Measurements from ENCODE around the gene TBCA. TPM values are rescaled to one million over a fixed set of nuclear protein-coding genes. Genes with fewer than 3 reads are reported as not detected.

TBCA gene
- total and polyA plus RNA-seq, 2 experiments from 2014 or later: 245 to 287 TPM

- TF ChIP-seq, protein P1, sequence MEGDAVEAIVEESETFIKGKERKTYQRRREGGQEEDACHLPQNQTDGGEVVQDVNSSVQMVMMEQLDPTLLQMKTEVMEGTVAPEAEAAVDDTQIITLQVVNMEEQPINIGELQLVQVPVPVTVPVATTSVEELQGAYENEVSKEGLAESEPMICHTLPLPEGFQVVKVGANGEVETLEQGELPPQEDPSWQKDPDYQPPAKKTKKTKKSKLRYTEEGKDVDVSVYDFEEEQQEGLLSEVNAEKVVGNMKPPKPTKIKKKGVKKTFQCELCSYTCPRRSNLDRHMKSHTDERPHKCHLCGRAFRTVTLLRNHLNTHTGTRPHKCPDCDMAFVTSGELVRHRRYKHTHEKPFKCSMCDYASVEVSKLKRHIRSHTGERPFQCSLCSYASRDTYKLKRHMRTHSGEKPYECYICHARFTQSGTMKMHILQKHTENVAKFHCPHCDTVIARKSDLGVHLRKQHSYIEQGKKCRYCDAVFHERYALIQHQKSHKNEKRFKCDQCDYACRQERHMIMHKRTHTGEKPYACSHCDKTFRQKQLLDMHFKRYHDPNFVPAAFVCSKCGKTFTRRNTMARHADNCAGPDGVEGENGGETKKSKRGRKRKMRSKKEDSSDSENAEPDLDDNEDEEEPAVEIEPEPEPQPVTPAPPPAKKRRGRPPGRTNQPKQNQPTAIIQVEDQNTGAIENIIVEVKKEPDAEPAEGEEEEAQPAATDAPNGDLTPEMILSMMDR (IDR thresholded peaks at IDR 0.05; ENCODE audit: low read depth, low read length): no peak
These were observed 1.2 kb upstream of the TBCA start for GRCh38 chr5:77777281-77777892.

GRCh38 chr5:77776554-77777206 lies 541 bp upstream of the TBCA start:
- no peaks in the 10 kb centered on the region for H3K36me3 ChIP-seq
- peaks cover 27% of the 10 kb centered on the region for H3K4me1 ChIP-seq (ENCODE audit: low read depth)
- TF ChIP-seq, protein P1 (IDR thresholded peaks at IDR 0.05; ENCODE audit: low read depth, low read length): no peak
- no peaks in the 10 kb centered on the region for H3K27me3 ChIP-seq
- no peak for DNase-seq (ENCODE audit: low read depth in 1 of 2, low spot score in 1 of 2)
- H3K27ac ChIP-seq: no peak overlapping the region
- peak overlapping the region; percentile 44 for H3K4me3 ChIP-seq
- H3K9me3 ChIP-seq (ENCODE audit: low read depth): no peaks in the 10 kb centered on the region

More at GRCh38 chr5:77777281-77777892, 1.2 kb upstream of the TBCA start:
- no peaks in the 10 kb centered on the region for H3K36me3 ChIP-seq
- H3K4me3 ChIP-seq: no peak overlapping the region
- peaks cover 26% of the 10 kb centered on the region for H3K4me1 ChIP-seq (ENCODE audit: low read depth)
- H3K27me3 ChIP-seq: no peaks in the 10 kb centered on the region
- H3K27ac ChIP-seq: no peak overlapping the region
- no peaks in the 10 kb centered on the region for H3K9me3 ChIP-seq (ENCODE audit: low read depth)
- no peak for DNase-seq (ENCODE audit: low read depth in 1 of 2, low spot score in 1 of 2)

- Histone ChIP-seq H3K4me1 (ENCODE audit: low read depth) (peaks cover 27% of the 10 kb centered on the region), H3K9me3 (ENCODE audit: low read depth) (no peaks in the 10 kb centered on the region), H3K4me3 (peak overlapping the region; percentile 44), H3K36me3 (no peaks in the 10 kb centered on the region), H3K27ac (peak overlapping the region; percentile 97), H3K27me3 (no peaks in the 10 kb centered on the region)
- DNase-seq (ENCODE audit: low read depth in 1 of 2, low spot score in 1 of 2): no peak
- TF ChIP-seq, protein P1 (IDR thresholded peaks at IDR 0.05; ENCODE audit: low read depth, low read length): no peak
These were observed 954 bp downstream of the TBCA start for GRCh38 chr5:77774981-77775789.

GRCh38 chr5:77773734-77774280 lies 2.3 kb downstream of the TBCA start:
- TF ChIP-seq, protein P1 (IDR thresholded peaks at IDR 0.05; ENCODE audit: low read depth, low read length): no peak
- peaks cover 6% of the 10 kb centered on the region for H3K36me3 ChIP-seq
- H3K27me3 ChIP-seq: no peaks in the 10 kb centered on the region
- H3K4me1 ChIP-seq (ENCODE audit: low read depth): peaks cover 27% of the 10 kb centered on the region
- H3K27ac ChIP-seq: no peak overlapping the region
- H3K9me3 ChIP-seq (ENCODE audit: low read depth): no peaks in the 10 kb centered on the region
- peak overlapping the region; percentile 44 for H3K4me3 ChIP-seq
- DNase-seq (ENCODE audit: low read depth in 1 of 2, low spot score in 1 of 2): no peak

GRCh38 chr5:77772729-77773128 lies 3.4 kb downstream of the TBCA start:
- TF ChIP-seq, protein P1 (IDR thresholded peaks at IDR 0.05; ENCODE audit: low read depth, low read length): no peak
- H3K4me3 ChIP-seq: no peak overlapping the region

More at GRCh38 chr5:77772729-77773128, 3.4 kb downstream of the TBCA start:
- H3K27me3 ChIP-seq: no peaks in the 10 kb centered on the region
- peaks cover 27% of the 10 kb centered on the region for H3K4me1 ChIP-seq (ENCODE audit: low read depth)
- DNase-seq (ENCODE audit: low read depth in 1 of 2, low spot score in 1 of 2): no peak
- no peak overlapping the region for H3K27ac ChIP-seq
- peaks cover 6% of the 10 kb centered on the region for H3K36me3 ChIP-seq
- H3K9me3 ChIP-seq (ENCODE audit: low read depth): no peaks in the 10 kb centered on the region

All from cardiac muscle cell (in vitro differentiated cells and primary cell).